Measurements from ENCODE around the gene UFSP2. TPM values are rescaled to one million over a fixed set of nuclear protein-coding genes. Genes with fewer than 3 reads are reported as not detected.

The UFSP2 gene
- total and polyA plus RNA-seq, 4 donors: 12.2 to 17.2 (median 14.7) TPM

DNA sequence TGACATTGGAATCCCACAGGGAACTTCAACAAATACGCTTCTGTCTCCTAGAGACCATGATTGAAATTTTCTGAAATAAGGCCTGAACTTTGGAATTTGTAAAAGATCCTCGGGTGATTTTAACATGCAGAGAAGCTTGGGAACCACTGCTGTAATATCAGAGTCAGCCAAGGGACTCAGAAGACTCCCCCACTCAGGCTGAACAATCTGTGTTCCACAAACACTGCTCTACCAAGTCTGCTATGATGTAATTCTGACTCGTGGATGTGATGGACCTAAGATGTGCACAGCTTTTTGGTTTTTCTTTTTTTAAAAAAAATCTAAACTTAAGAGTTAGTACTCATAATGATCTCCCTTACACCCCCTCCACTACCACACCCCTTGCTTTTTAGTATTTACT is 56.0 kb downstream of the UFSP2 start:
- 49% methylated on average over 3 of the region's 3 CpGs for WGBS

DNA sequence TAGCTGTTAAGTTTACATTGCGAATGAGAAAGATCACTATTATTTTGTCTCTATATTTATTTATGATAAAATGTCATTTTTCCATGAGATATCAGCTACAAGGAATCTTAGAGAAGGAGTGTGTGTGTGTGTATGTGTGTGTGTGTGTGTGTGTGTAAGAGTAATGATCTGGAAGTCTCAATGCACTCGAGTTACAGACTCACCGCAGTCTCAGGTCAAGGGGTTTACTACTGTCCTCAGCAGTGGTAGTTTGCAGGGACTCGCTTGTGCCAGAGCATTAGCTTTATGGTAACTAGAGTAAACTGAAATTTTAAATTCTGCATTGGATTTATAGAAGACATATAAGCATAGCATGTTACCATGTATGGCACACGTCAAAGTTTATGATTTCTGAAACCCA is 60.9 kb downstream of the UFSP2 start:
- H3K9me3 ChIP-seq (ENCODE audit: control insufficient read depth in 4 of 4, low read length in 3 of 4): no peaks in the 10 kb centered on the region
- H3K27me3 ChIP-seq (ENCODE audit: control insufficient read depth in 4 of 4, insufficient read depth in 4 of 4, low read length in 3 of 4): no peaks in the 10 kb centered on the region
- WGBS: 99% methylated on average over 5 of the region's 5 CpGs
- TF ChIP-seq FOXA2 (IDR thresholded peaks at IDR 0.05) (no peak), NR2F2 (IDR thresholded peaks at IDR 0.05) (no peak), FOXA1 (IDR thresholded peaks at IDR 0.05) (no peak), GABPA (IDR thresholded peaks at IDR 0.05 in 1 of 2, conservative IDR thresholded peaks at IDR 0.05 in 1 of 2) (no peak), RAD21 (IDR thresholded peaks at IDR 0.05) (no peak), SP1 (IDR thresholded peaks at IDR 0.05) (no peak), EGR1 (IDR thresholded peaks at IDR 0.05; ENCODE audit: low read depth in 2 of 2) (no peak), JUND (IDR thresholded peaks at IDR 0.05) (no peak), YY1 (IDR thresholded peaks at IDR 0.05) (no peak), HNF4G (IDR thresholded peaks at IDR 0.05) (no peak), RXRA (IDR thresholded peaks at IDR 0.05) (no peak), HNF4A (conservative IDR thresholded peaks at IDR 0.05) (no peak)
- TF ChIP-seq, protein P1, sequence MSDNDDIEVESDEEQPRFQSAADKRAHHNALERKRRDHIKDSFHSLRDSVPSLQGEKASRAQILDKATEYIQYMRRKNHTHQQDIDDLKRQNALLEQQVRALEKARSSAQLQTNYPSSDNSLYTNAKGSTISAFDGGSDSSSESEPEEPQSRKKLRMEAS (IDR thresholded peaks at IDR 0.05): no peak
- TF ChIP-seq, protein P2, sequence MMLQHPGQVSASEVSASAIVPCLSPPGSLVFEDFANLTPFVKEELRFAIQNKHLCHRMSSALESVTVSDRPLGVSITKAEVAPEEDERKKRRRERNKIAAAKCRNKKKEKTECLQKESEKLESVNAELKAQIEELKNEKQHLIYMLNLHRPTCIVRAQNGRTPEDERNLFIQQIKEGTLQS (IDR thresholded peaks at IDR 0.05): no peak
- TF ChIP-seq, protein P3, sequence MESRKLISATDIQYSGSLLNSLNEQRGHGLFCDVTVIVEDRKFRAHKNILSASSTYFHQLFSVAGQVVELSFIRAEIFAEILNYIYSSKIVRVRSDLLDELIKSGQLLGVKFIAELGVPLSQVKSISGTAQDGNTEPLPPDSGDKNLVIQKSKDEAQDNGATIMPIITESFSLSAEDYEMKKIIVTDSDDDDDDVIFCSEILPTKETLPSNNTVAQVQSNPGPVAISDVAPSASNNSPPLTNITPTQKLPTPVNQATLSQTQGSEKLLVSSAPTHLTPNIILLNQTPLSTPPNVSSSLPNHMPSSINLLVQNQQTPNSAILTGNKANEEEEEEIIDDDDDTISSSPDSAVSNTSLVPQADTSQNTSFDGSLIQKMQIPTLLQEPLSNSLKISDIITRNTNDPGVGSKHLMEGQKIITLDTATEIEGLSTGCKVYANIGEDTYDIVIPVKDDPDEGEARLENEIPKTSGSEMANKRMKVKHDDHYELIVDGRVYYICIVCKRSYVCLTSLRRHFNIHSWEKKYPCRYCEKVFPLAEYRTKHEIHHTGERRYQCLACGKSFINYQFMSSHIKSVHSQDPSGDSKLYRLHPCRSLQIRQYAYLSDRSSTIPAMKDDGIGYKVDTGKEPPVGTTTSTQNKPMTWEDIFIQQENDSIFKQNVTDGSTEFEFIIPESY (IDR thresholded peaks at IDR 0.05): no peak
- TF ChIP-seq, protein P4, sequence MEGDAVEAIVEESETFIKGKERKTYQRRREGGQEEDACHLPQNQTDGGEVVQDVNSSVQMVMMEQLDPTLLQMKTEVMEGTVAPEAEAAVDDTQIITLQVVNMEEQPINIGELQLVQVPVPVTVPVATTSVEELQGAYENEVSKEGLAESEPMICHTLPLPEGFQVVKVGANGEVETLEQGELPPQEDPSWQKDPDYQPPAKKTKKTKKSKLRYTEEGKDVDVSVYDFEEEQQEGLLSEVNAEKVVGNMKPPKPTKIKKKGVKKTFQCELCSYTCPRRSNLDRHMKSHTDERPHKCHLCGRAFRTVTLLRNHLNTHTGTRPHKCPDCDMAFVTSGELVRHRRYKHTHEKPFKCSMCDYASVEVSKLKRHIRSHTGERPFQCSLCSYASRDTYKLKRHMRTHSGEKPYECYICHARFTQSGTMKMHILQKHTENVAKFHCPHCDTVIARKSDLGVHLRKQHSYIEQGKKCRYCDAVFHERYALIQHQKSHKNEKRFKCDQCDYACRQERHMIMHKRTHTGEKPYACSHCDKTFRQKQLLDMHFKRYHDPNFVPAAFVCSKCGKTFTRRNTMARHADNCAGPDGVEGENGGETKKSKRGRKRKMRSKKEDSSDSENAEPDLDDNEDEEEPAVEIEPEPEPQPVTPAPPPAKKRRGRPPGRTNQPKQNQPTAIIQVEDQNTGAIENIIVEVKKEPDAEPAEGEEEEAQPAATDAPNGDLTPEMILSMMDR (IDR thresholded peaks at IDR 0.05; ENCODE audit: low read depth, low read length, missing input control): no peak
- no peak overlapping the region for H3K4me3 ChIP-seq (ENCODE audit: low read depth in 1 of 3, low read length in 3 of 3)
- no peak for DNase-seq (ENCODE audit: low spot score)
- H3K27ac ChIP-seq (ENCODE audit: low read depth in 1 of 2, low read length in 2 of 2): no peak overlapping the region
- H3K36me3 ChIP-seq (ENCODE audit: control insufficient read depth in 4 of 4, insufficient read depth in 3 of 4, low read depth in 1 of 4, low read length in 3 of 4): no peaks in the 10 kb centered on the region
- no peak overlapping the region for H3K9ac ChIP-seq (ENCODE audit: low read depth in 1 of 2, low read length in 2 of 2)
- peaks cover 4 to 17% (median 10%) of the 10 kb centered on the region in 4 donors for H3K4me1 ChIP-seq (ENCODE audit: control insufficient read depth in 4 of 4, insufficient read depth in 4 of 4, low read length in 3 of 4)

More for the DNA sequence above, 56.0 kb downstream of the UFSP2 start:
- Histone ChIP-seq H3K27ac (ENCODE audit: low read depth in 1 of 2, low read length in 2 of 2) (no peak overlapping the region), H3K9ac (ENCODE audit: low read depth in 1 of 2, low read length in 2 of 2) (no peak overlapping the region), H3K9me3 (ENCODE audit: control insufficient read depth in 4 of 4, low read length in 3 of 4) (no peaks in the 10 kb centered on the region), H3K36me3 (ENCODE audit: control insufficient read depth in 4 of 4, insufficient read depth in 3 of 4, low read depth in 1 of 4, low read length in 3 of 4) (peaks cover 0 to 6% (median 0%) of the 10 kb centered on the region in 4 donors), H3K4me1 (ENCODE audit: control insufficient read depth in 4 of 4, insufficient read depth in 4 of 4, low read length in 3 of 4) (no peaks in the 10 kb centered on the region), H3K27me3 (ENCODE audit: control insufficient read depth in 4 of 4, insufficient read depth in 4 of 4, low read length in 3 of 4) (no peaks in the 10 kb centered on the region), H3K4me3 (ENCODE audit: low read depth in 1 of 3, low read length in 3 of 3) (no peak overlapping the region)
- DNase-seq (ENCODE audit: low spot score): no peak
- peak in 1 of 2 donors; percentile 7 for TF ChIP-seq HNF4A (conservative IDR thresholded peaks at IDR 0.05)
- no peak for TF ChIP-seq YY1 (IDR thresholded peaks at IDR 0.05)
- no peak for TF ChIP-seq HNF4G (IDR thresholded peaks at IDR 0.05)

Measured in liver (tissue), 9 donors.